Breast epithelium (tissue), 4 donors: ENCODE results near the gene MAP2K4. TPM values are rescaled to one million over a fixed set of nuclear protein-coding genes. Genes with fewer than 3 reads are reported as not detected.

Experiments used
- DNase-seq, 2 donors: peaks; one replicate each; pipeline ENCODE4 v3.0.0-alpha.2; 2019; ENCODE audit warnings: low spot score in 2 of 2
- H3K27ac ChIP-seq, 2 donors: fragments of 200-600 bp; sonication (generic) in 1 of 2; one replicate each; pipeline ENCODE4 v1.5.1; 2016 to 2019; ENCODE audit warnings: mild to moderate bottlenecking in 1 of 2
- H3K27me3 ChIP-seq, 2 donors: fragments of 200-600 bp; sonication (generic) in 1 of 2; one replicate each; pipeline versions ENCODE4 v1.5.1 to v1.6.0; 2017 to 2019; ENCODE audit warnings: control low read depth in 1 of 2, mild to moderate bottlenecking in 1 of 2
- H3K36me3 ChIP-seq: fragments of 200-600 bp; one replicate; pipeline ENCODE4 v1.5.1; 2019
- H3K4me1 ChIP-seq, 2 donors: fragments of 200-600 bp; sonication (generic); one replicate each; pipeline ENCODE4 v1.5.1; 2016 to 2019; ENCODE audit warnings: control low read depth in 1 of 2
- H3K4me3 ChIP-seq, 3 donors: fragments of 200-600 bp; sonication (generic); 1 replicate in 2 of 3; 2 replicates in 1 of 3; pipeline ENCODE4 v1.5.1; 2016 to 2019; ENCODE audit warnings: mild to moderate bottlenecking in 3 of 3, moderate library complexity in 2 of 3
- H3K9me3 ChIP-seq, 2 donors: fragments of 200-600 bp; sonication (generic) in 1 of 2; one replicate each; pipeline ENCODE4 v1.5.1; 2016 to 2019; ENCODE audit warnings: control low read depth in 1 of 2
- POLR2A ChIP-seq: fragments of 450-650 bp; IDR thresholded peaks from one replicate; pipeline ENCODE4 v1.6.1; 2016; ENCODE audit warnings: antibody characterized with exemption, mild to moderate bottlenecking, moderate library complexity
- POLR2AphosphoS5 ChIP-seq, 3 donors: sonication (generic); formaldehyde crosslinking; IDR thresholded peaks; one replicate each; pipeline ENCODE4 v1.6.1; 2017; ENCODE audit warnings: antibody characterized with exemption in 3 of 3
- intact Hi-C: fragments of 100-400 bp; cut with DNase I; formaldehyde crosslinking; loops from one replicate; pipeline ENCODE4 v1.15.1; 2023; ENCODE audit warnings: low total_unique reads
- total RNA-seq, 3 donors: library from RNA; depleted of rRNA; stranded (reverse); fragments of >200 nt; gene quantifications; one replicate each; pipeline ENCODE4 v1.1.0, GENCODE V29; 2016
- TF ChIP-seq, protein P1 (sequence below), 3 donors: fragments of 450-650 bp; IDR thresholded peaks; one replicate each; pipeline ENCODE4 v1.5.1; 2016 to 2017; ENCODE audit warnings: antibody characterized with exemption in 3 of 3, mild to moderate bottlenecking in 3 of 3, moderate library complexity in 3 of 3

MAP2K4 gene
- total RNA-seq, 3 donors from 2014 or later = 23.2 to 47.6 (median 38.7) TPM

DNA sequence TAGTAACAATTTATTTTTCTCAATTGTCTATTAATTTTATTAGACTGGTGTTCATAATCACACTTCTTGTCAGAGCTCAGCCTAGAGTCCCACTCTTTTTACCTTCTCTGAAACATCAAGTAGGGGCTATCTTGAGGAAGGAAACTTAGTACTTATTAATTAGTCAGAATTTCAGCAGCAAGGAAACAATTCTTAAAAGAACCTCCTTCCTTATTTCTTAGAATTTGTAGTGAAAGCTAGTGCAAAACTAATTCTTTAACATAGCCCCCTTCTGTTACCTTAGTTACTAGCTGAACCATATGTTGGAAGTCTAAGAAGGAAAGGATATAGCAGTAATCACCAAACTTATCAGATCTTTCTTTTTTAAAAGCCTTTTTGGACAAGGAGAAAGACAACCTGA, 35.2 kb downstream of the MAP2K4 start:
- DNase-seq = no peak
- H3K4me3 ChIP-seq = no peak overlapping the region
- TF ChIP-seq POLR2AphosphoS5 (IDR thresholded peaks at IDR 0.05) = no peak
- TF ChIP-seq, protein P1, sequence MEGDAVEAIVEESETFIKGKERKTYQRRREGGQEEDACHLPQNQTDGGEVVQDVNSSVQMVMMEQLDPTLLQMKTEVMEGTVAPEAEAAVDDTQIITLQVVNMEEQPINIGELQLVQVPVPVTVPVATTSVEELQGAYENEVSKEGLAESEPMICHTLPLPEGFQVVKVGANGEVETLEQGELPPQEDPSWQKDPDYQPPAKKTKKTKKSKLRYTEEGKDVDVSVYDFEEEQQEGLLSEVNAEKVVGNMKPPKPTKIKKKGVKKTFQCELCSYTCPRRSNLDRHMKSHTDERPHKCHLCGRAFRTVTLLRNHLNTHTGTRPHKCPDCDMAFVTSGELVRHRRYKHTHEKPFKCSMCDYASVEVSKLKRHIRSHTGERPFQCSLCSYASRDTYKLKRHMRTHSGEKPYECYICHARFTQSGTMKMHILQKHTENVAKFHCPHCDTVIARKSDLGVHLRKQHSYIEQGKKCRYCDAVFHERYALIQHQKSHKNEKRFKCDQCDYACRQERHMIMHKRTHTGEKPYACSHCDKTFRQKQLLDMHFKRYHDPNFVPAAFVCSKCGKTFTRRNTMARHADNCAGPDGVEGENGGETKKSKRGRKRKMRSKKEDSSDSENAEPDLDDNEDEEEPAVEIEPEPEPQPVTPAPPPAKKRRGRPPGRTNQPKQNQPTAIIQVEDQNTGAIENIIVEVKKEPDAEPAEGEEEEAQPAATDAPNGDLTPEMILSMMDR (IDR thresholded peaks at IDR 0.05) = no peak
- TF ChIP-seq POLR2A = no peak
- H3K9me3 ChIP-seq = no peaks in the 10 kb centered on the region
- no peaks in the 10 kb centered on the region for H3K36me3 ChIP-seq
- H3K27me3 ChIP-seq = no peaks in the 10 kb centered on the region
- no peak overlapping the region for H3K27ac ChIP-seq
- intact Hi-C loops = no loop called here
- no peaks in the 10 kb centered on the region for H3K4me1 ChIP-seq

DNA sequence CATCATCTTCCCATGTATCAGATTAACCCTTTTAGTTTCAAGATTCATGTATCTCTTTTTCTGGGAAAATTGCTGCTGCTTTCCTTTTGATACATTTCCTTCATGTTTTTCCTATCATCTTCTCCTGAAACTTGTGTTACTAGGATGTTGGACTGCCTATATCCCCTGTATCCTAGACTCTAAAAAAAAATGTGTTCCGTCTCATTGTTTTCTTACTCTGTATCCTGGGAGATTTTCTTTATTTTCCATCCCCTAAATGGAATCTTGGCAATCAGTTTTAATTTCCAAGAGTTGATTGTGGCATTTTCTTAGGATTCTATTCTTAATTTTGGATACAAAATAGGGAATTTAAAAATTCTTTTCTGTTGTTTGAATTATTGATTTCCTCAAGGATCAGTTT, 36.8 kb downstream of the MAP2K4 start:
- Histone ChIP-seq H3K36me3 (no peaks in the 10 kb centered on the region), H3K4me3 (no peak overlapping the region), H3K27me3 (no peaks in the 10 kb centered on the region), H3K27ac (no peak overlapping the region), H3K4me1 (no peaks in the 10 kb centered on the region), H3K9me3 (no peaks in the 10 kb centered on the region)
- TF ChIP-seq POLR2A (no peak), POLR2AphosphoS5 (IDR thresholded peaks at IDR 0.05) (no peak)
- TF ChIP-seq, protein P1 (IDR thresholded peaks at IDR 0.05) = no peak
- intact Hi-C loops = no loop called here
- no peak for DNase-seq

DNA sequence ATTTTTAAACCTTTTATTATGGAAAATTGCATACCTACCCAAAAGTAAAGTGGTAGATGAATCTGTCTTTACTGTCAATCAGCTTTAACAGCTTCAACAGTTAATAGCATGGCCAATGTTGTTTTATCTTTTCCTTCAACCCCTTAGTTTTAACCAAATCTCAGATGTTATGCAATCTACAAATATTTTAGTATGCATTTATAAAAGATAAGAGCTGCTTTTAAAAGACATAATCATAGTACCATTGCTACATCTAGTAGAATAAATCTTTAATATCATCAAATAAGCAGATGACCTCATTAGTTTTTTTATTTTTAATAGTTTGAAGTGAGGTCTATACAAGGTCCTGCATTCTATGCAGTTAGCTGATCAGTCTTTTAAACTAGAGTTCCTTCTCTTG, 37.9 kb downstream of the MAP2K4 start:
- Histone ChIP-seq H3K27me3 (no peaks in the 10 kb centered on the region), H3K4me3 (no peak overlapping the region), H3K4me1 (no peaks in the 10 kb centered on the region), H3K9me3 (no peaks in the 10 kb centered on the region), H3K27ac (no peak overlapping the region), H3K36me3 (no peaks in the 10 kb centered on the region)
- DNase-seq = no peak
- TF ChIP-seq POLR2AphosphoS5 (IDR thresholded peaks at IDR 0.05) = no peak
- TF ChIP-seq, protein P1 (IDR thresholded peaks at IDR 0.05) = no peak
- intact Hi-C loops = no loop called here

DNA sequence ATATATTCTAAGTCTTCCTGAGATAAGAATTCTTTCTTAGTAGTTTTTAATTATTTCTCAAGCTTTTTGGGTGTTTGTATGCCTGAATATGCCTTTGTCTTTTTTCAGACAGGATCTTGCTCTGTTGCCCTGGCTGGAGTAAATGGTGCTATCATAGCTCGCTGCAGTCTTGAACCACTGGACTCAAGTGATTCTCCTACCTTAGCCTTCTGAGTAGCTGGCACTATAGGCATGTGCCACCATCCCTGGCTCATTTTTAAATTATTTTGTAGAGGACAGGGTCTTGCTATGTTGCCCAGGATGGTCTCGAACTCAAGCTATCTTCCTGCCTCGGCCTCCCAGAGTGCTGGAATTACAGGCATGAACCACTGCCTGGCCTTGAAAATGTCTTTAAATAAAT, 41.6 kb downstream of the MAP2K4 start:
- no peaks in the 10 kb centered on the region for H3K36me3 ChIP-seq
- no peaks in the 10 kb centered on the region for H3K9me3 ChIP-seq
- H3K4me3 ChIP-seq = no peak overlapping the region
- H3K27ac ChIP-seq = no peak overlapping the region
- intact Hi-C loops = no loop called here
- H3K27me3 ChIP-seq = no peaks in the 10 kb centered on the region
- no peak for DNase-seq
- no peaks in the 10 kb centered on the region for H3K4me1 ChIP-seq
- no peak for TF ChIP-seq POLR2A
- no peak for TF ChIP-seq POLR2AphosphoS5 (IDR thresholded peaks at IDR 0.05)
- TF ChIP-seq, protein P1 (IDR thresholded peaks at IDR 0.05) = no peak

- H3K36me3 ChIP-seq = no peaks in the 10 kb centered on the region
- H3K9me3 ChIP-seq = no peaks in the 10 kb centered on the region
- H3K4me3 ChIP-seq = no peak overlapping the region
- no peak for TF ChIP-seq POLR2A
- TF ChIP-seq, protein P1 (IDR thresholded peaks at IDR 0.05) = no peak
- TF ChIP-seq POLR2AphosphoS5 (IDR thresholded peaks at IDR 0.05) = no peak
- intact Hi-C loops = no loop called here
- H3K27ac ChIP-seq = no peak overlapping the region
- H3K27me3 ChIP-seq = no peaks in the 10 kb centered on the region
- DNase-seq = no peak
- H3K4me1 ChIP-seq = no peaks in the 10 kb centered on the region
Observed at GRCh38 chr17:12064395-12064794, 43.7 kb downstream of the MAP2K4 start.
